Measurements from ENCODE around the gene PPP6C. TPM values are rescaled to one million over a fixed set of nuclear protein-coding genes. Genes with fewer than 3 reads are reported as not detected.

The PPP6C gene
- total RNA-seq, 1 donor from 2014 or later: 36.4 TPM

DNA sequence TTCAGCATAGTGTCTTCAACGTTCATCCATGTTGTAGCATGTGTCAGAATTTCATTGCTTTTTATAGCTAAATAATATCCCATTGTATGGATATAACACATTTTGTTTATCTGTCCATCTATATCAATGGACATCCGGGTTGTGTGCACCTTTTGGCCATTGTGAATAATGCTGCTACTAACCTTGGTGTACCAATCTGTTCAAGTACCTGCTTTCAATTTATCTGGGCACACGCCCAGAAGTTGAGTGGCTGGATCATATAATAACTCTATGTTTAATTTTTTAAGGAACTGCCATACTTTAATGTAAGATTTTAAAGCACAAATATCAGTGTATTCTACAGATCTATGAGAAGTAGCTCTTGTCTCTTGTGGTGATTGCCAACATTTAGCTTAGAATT, 89.8 kb downstream of the PPP6C start:
- DNase-seq (ENCODE audit: low spot score): no peak

Other genes starting within 250 kb of the PPP6C start
- gene GOLGA1, start 248.7 kb downstream of the PPP6C start, total RNA-seq: 23.3 TPM
- gene SCAI, start 46.3 kb downstream of the PPP6C start, total RNA-seq: 6.0 TPM
- gene RABEPK, start 10.7 kb upstream of the PPP6C start, total RNA-seq: 10.5 TPM
- 363 TPM for gene HSPA5, start 51.5 kb upstream of the PPP6C start, total RNA-seq
- 45.8 TPM for gene GAPVD1, start 72.0 kb upstream of the PPP6C start, total RNA-seq

Measured in mucosa of gallbladder (tissue), 1 donor.